Progenitor cell of endocrine pancreas (in vitro differentiated cells): Measurements from ENCODE around the gene DRAM1. TPM values are rescaled to one million over a fixed set of nuclear protein-coding genes. Genes with fewer than 3 reads are reported as not detected.

Experiments
- DNase-seq: peaks from one replicate; pipeline ENCODE4 v3.0.0; 2021; ENCODE audit warnings: low spot score; ENCODE audit not compliant: unreplicated experiment
- H3K27ac Mint-ChIP-seq: 2 replicates; pipeline ENCODE4 v1.8.0; 2021; ENCODE audit warnings: mild to moderate bottlenecking, moderate library complexity, mixed read lengths
- H3K27me3 Mint-ChIP-seq: 2 replicates; pipeline ENCODE4 v1.8.0; 2021; ENCODE audit warnings: mixed read lengths
- H3K36me3 Mint-ChIP-seq: 2 replicates; pipeline ENCODE4 v1.8.0; 2022; ENCODE audit warnings: mixed read lengths; ENCODE audit not compliant: insufficient read depth
- H3K4me1 Mint-ChIP-seq: 2 replicates; pipeline ENCODE4 v1.8.0; 2021; ENCODE audit warnings: low read depth, mixed read lengths
- H3K4me3 Mint-ChIP-seq: 2 replicates; pipeline ENCODE4 v1.8.0; 2021; ENCODE audit warnings: low read depth, mild to moderate bottlenecking, moderate library complexity, mixed read lengths
- H3K9me3 Mint-ChIP-seq: 2 replicates; pipeline ENCODE4 v1.8.0; 2021; ENCODE audit warnings: low read depth, mixed read lengths
- CTCF ChIP-seq: fragments of 200-600 bp; sonication (generic); IDR thresholded peaks from one replicate; pipeline ENCODE4 v1.5.0; 2021; ENCODE audit warnings: antibody characterized with exemption, mild to moderate bottlenecking; ENCODE audit not compliant: unreplicated experiment
- total RNA-seq: library from RNA; stranded (reverse); gene quantifications from 2 replicates; pipeline ENCODE4 v1.2.1, GENCODE V29; 2021

Gene DRAM1
- total RNA-seq, 1 donor from 2014 or later = 3.8 TPM

GRCh38 chr12:101945369-101946232 lies 68.2 kb downstream of the DRAM1 start:
- peaks cover 12% of the 10 kb centered on the region for H3K4me1 Mint-ChIP-seq
- no peaks in the 10 kb centered on the region for H3K36me3 Mint-ChIP-seq
- TF ChIP-seq CTCF = no peak
- H3K4me3 Mint-ChIP-seq = no peak overlapping the region
- H3K27ac Mint-ChIP-seq = peak overlapping the region; percentile 31
- H3K9me3 Mint-ChIP-seq = no peaks in the 10 kb centered on the region
- no peak for DNase-seq
- H3K27me3 Mint-ChIP-seq = peaks cover 27% of the 10 kb centered on the region

- Mint-ChIP-seq H3K27me3 (peaks cover 21% of the 10 kb centered on the region), H3K4me1 (peaks cover 10% of the 10 kb centered on the region), H3K27ac (no peak overlapping the region), H3K4me3 (no peak overlapping the region), H3K36me3 (no peaks in the 10 kb centered on the region), H3K9me3 (no peaks in the 10 kb centered on the region)
- DNase-seq = no peak
- TF ChIP-seq CTCF = no peak
These were observed 68.8 kb downstream of the DRAM1 start for GRCh38 chr12:101946233-101946611.

GRCh38 chr12:101947316-101947715 lies 69.9 kb downstream of the DRAM1 start:
- H3K9me3 Mint-ChIP-seq = no peaks in the 10 kb centered on the region
- H3K27me3 Mint-ChIP-seq = peaks cover 12% of the 10 kb centered on the region
- no peak overlapping the region for H3K27ac Mint-ChIP-seq
- no peak for DNase-seq
- peaks cover 10% of the 10 kb centered on the region for H3K4me1 Mint-ChIP-seq
- no peak overlapping the region for H3K4me3 Mint-ChIP-seq
- no peak for TF ChIP-seq CTCF
- no peaks in the 10 kb centered on the region for H3K36me3 Mint-ChIP-seq

- no peaks in the 10 kb centered on the region for H3K36me3 Mint-ChIP-seq
These were observed 71.0 kb downstream of the DRAM1 start for GRCh38 chr12:101948365-101948764.

More at GRCh38 chr12:101948365-101948764, 71.0 kb downstream of the DRAM1 start:
- Mint-ChIP-seq H3K27ac (no peak overlapping the region), H3K4me1 (peaks cover 10% of the 10 kb centered on the region), H3K9me3 (no peaks in the 10 kb centered on the region), H3K27me3 (peaks cover 6% of the 10 kb centered on the region), H3K4me3 (no peak overlapping the region)
- no peak for TF ChIP-seq CTCF
- no peak for DNase-seq
